IPS DF 19.7 (cell line): ENCODE results near the gene KCTD10.

Experiments
- DNase-seq: peaks from one replicate; pipeline ENCODE4 v3.0.0-alpha.2; 2013; ENCODE audit warnings: low read depth, low spot score

Gene KCTD10

GRCh38 chr12:109477185-109477962, at the start of gene KCTD10, which contains the start of gene UBE3B:
TSS of gene KCTD10 (minus strand) at chr12:109477300. CDS start at chr12:109477262, 38 bp downstream.
TSS of gene UBE3B (plus strand) at chr12:109477634. CDS start at chr12:109483552, 5,918 bp downstream.
- no peak for DNase-seq

- no peak for DNase-seq
These were observed 48.1 kb upstream of the KCTD10 start for GRCh38 chr12:109525279-109525585.

- DNase-seq = no peak
These were observed 47.6 kb upstream of the KCTD10 start for GRCh38 chr12:109524466-109525278.

GRCh38 chr12:109523504-109523903, 46.4 kb upstream of the KCTD10 start:
- no peak for DNase-seq

GRCh38 chr12:109523071-109523470, 46.0 kb upstream of the KCTD10 start:
- no peak for DNase-seq

- no peak for DNase-seq
These were observed 44.7 kb upstream of the KCTD10 start for GRCh38 chr12:109521831-109522230.

- no peak for DNase-seq
These were observed 42.7 kb upstream of the KCTD10 start for GRCh38 chr12:109519787-109520186.

GRCh38 chr12:109518820-109519665, 41.9 kb upstream of the KCTD10 start:
- no peak for DNase-seq

GRCh38 chr12:109517619-109518018, 40.5 kb upstream of the KCTD10 start:
- no peak for DNase-seq

GRCh38 chr12:109513977-109514376, 36.9 kb upstream of the KCTD10 start:
- no peak for DNase-seq

- no peak for DNase-seq
These were observed 36.0 kb upstream of the KCTD10 start for GRCh38 chr12:109513051-109513450.

GRCh38 chr12:109512608-109513007, 35.5 kb upstream of the KCTD10 start:
- no peak for DNase-seq

- no peak for DNase-seq
These were observed 33.1 kb upstream of the KCTD10 start for GRCh38 chr12:109510196-109510595.

- no peak for DNase-seq
These were observed 27.0 kb upstream of the KCTD10 start for GRCh38 chr12:109504068-109504467.

GRCh38 chr12:109503611-109504010, 26.5 kb upstream of the KCTD10 start:
- no peak for DNase-seq

GRCh38 chr12:109502332-109502731, 25.2 kb upstream of the KCTD10 start:
- DNase-seq = no peak

- DNase-seq = no peak
These were observed 24.2 kb upstream of the KCTD10 start for GRCh38 chr12:109501299-109501698.

GRCh38 chr12:109500406-109501185, 23.5 kb upstream of the KCTD10 start:
- no peak for DNase-seq

GRCh38 chr12:109497675-109498074, 20.6 kb upstream of the KCTD10 start:
- DNase-seq = no peak

GRCh38 chr12:109496306-109496705, 19.2 kb upstream of the KCTD10 start:
- no peak for DNase-seq

- no peak for DNase-seq
These were observed 17.9 kb upstream of the KCTD10 start for GRCh38 chr12:109495012-109495411.
